Measurements from ENCODE around the gene CHRNA5.

The CHRNA5 gene

DNA sequence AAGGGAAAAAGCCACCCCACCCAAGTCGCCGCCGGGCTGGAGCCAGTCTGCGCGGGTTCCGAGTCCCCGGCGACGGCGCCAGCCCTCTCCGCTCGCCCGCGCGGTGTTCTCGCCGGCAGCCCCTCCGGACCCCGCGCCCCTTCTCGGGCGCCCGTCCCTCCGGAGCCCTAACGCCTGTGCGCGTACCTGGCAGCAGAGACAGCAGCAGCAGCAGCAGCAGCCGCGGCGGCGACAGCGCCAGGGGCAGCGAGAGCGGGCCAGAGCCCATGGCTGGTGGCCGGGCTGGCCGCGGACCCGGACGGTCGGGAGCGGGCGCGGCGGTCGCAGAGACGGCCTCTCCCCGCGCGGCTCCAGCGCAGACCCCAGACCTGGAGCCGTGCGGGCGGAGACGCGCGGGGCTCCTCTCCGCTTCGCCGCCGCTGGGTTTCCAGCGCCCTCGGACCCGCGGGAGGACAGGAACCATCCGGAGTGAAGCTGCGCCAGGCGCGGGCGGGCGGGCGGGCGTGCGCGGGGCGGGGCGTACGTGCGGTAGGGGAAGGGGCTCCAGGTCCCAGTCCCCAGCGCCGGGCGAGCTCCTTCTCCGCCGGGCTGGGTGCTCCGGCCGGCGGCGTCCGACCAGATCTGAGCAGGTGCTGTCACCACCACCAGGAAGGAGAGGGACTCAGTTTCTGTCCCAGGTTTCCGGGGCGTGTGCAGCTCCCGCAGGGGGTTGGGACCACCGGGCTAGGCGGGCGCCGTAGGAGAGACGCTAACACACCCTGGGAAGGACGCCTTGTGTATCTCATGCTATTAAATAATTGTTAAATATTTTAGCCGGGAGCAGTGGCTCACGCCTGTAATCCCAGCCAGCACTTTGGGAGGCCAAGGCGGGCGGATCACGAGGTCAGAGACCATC is 55.5 kb downstream of the CHRNA5 start, which contains the start of gene CHRNA3:
TSS of gene CHRNA3 (minus strand) at position 470 of the 895 bp plus-strand sequence. CDS start at position 268, 202 bp downstream.
- no peak for FAIRE-seq

DNA sequence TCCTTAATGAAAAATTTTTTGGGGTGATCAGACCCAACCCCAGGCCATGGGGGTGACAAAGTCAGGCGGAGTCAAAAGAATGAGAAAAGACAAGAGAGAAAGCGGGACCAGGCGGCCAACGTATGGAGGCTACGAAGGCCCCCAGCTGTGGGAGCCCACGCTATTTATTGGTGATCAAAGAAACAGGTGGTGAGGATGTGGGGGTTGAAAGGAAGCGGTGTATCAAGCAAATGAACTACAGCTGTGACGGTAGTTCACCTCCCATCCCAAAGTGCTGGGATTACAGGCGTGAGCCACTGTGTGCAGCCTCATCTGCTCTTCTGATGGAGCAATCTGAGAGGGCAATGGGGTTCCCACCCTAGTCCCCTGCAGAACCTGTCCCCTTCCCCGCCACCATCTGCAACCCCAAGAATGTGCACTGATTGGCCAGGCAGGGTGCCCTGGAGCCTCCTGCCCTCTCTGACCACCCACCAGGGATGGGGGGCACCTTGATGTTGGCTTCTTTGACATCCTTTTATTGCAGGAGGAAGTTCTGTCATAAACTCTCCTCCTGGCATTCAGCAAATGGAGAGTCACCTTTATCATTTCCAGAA is 56.6 kb downstream of the CHRNA5 start:
- FAIRE-seq, result no peak

DNA sequence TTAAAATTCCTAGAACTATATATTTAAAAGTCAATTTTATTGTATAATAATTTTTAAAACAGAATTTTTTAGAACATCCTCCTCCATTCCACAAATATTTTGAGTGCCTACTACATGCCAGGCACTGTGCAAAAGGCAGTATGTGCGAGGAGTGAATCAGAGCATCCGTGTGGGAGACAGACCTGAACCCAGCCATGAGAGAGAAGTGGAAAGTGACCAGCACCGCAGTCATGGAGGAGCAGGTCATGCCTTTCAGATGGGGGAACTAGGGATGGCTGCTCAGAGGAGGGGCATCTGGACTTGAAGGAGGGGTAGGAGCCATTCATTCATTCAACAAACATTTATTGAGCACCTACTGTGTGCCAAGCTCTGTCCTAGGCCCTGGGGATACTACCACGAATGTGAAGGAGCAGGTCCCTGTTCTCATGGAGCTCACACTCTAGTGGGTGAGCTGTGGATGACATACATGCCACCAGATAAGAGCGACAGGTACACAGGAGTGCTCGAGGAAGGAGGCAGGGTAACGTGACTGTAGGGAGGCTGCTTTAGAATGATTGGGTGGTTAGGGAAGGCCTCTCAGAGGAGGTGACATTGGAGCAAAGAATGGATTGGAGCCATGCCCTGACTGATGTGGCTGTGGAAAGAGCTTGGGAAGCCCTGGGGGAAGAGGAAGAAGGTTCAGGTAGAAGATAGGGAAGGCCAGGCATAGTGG is 58.6 kb downstream of the CHRNA5 start:
- no peak for FAIRE-seq

DNA sequence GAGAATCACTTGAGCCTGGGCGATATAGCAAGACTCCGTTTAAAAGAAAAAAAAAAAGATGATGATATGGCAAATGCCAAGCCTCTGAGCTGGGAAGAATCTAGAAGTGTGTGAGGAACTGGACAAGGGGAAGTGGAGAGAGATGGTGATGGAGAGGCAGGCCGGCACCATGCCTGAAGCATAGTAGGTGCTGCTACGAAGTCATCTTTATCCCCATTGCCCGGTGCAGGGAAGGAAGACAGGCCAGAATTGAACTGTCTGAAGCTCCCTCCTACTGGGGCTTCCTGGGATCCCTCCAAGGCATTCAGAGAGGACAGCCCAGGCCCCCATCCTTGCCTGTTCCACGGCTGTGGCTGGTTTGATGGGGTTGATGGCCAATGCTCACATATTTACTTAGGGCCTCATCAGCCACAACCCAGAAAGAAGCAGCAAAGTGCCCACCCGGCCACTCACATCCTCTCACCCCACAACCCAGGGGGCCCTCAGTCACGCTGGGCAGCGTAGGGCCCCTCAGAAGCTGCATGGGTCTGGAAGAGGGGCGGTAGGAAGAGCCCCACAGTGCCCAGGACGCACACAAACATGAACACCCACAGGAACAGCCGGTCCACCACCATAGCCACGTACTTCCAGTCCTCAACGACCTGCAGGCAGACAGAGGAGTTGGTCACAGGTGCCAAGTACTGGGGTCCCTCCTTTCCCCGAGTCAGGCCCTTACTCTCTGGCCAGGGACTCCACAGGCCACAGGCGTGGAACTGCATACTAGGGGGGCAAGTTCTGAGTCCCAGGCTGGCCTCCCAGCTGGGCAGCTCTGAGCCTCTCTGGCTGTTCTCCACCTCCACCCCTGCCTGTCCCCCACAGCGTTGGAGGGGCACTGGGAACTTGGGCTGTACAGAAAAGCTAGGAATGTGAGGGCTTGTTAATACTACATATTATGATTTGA is 59.6 kb downstream of the CHRNA5 start:
- no peak for FAIRE-seq

DNA sequence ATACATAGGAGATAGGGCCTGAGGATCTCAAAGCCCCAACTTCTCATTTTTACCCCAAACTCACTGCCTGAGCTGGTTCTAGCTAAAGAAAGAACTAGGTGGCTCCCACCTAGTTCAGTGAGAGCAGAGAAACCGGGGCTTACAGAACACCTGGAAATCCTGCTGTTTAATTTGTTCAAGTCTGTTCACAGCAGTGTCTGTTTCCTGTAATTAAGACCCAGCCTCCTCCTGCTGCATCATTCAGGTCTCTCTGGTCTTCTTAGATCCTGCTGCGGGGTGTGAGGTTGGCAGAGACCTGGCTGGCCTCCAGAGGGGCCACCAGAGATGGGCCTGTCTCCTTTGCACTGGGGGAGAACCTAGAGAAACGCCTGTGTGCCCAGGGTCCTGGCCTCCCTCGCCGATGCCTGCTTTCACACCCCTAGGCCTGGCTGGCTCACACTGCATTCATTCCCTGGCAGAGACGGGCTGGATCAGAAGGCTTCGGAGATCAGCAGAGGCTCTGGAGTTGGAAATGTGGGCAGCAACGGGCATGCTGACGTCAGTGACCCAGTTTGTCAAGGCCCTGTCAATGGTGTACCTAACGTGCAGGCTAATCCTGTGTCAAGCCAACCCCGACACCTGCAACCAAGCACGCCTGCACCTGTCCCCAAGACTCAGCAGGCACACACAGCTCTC is 60.4 kb downstream of the CHRNA5 start:
- no peak for FAIRE-seq

DNA sequence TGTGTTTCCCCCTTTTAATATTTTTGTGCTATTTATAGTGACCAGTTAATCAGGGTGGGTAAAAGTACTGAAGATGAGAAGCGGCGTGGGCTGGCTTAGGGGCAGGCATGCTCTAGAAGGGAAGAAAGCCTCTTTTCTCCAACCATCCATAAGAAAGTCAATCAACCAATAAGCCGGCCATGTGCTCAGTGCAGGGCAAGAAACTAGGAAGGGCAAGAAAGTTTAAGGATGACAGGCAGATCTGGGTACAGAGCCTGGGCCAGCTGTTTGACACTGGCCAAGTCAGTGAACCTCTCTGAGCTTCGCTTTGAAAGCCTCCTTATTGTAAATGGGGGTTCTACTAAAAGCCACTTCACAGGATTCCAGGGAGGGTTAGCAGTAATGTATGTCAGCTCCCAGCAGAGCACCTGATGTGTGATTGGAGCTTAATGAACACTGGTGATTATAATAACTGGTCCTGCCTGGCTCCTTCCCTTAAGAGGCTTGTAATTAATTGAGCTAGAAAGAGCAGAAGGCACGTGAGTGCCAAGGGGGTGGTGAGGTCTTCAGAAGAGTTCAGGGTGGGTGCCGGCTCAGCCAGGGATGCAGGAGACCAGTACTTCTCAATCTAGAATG is 61.2 kb downstream of the CHRNA5 start:
- no peak for FAIRE-seq

DNA sequence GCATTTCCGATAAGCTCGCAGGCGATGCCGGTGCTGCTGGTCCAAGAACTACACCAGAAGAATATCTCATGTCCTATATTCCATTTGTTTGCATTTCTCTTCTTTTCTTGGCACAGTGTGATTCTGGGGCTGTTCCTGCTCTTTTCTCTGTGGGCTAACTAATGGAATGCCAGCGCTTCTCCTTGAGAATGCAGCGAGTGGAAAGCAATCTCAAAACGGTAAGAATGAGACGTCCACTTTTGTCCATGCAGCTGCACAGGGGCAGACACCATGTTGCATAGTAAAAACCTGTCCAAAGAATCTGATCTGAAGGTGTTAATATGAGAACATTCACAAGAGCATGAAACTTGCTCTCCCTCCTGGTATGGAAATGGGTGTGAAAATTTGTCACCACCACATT is 62.0 kb downstream of the CHRNA5 start:
- no peak for FAIRE-seq

DNA sequence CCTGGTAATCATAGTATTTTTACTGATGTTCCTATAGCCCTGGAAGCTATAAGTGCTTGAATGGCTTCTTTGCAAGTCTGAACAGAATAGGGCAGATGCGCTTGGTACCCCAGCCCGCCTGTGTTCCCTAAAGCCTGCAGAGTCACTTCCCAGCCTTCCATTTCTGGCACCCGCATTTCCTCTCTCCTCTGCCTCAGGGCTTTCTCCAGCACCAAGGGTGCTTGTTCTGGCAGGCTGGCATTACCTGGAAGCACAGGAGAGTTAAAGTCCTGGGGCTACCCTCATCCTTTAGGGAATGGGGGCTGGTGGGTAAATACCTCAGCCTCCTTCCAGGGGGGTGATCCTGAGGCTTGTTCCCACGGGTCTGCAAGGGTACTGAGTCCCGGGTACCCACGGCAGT is 62.9 kb downstream of the CHRNA5 start:
- no peak for FAIRE-seq

DNA sequence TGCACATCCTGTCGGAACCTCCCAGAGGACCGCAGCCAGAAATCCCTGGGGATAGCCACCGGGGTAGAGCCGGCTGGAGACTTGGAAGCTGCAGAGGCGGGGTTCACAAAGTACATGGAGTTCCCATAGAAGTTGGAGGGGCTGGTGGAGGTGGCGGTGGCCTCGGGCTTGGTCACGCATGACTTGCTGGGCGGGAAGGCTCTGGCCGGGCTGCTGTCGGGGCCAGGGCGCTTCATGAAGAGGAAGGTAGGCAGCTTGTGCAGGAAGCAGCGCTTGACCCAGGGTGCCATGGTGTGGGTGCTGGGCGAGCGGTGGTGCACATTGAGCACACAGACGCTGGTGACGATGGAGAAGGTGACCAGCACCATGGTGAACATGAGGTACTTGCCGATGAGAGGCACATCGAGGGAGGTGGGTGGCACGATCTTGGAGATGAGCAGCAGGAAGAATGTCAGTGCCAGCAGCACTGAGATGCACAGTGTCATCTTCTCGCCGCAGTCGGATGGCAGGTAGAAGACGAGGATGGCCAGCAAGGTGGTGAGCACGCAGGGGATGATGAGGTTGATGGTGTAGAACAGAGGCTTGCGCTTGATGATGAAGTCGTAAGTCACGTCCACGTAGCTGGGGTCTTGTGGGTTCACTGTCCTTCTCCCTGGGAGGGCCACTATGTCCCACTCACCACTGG is 63.9 kb downstream of the CHRNA5 start:
- FAIRE-seq, result no peak

DNA sequence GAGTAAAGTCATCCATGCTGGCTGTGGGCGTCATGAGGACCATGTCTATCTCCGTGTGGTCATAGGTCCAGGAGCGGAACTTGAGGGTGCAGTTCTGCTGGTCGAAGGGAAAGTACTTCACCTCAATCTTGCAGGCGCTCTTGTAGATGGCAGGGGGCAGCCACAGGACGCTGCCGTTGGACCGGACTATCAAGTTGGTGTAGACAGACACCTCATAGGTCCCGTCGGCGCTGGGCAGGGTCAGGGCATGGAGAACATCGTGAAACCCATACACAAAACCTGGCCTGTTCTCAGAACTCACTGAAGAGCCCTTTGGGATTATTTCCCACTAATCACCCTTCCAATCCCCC is 64.4 kb downstream of the CHRNA5 start:
- FAIRE-seq, result no peak

DNA sequence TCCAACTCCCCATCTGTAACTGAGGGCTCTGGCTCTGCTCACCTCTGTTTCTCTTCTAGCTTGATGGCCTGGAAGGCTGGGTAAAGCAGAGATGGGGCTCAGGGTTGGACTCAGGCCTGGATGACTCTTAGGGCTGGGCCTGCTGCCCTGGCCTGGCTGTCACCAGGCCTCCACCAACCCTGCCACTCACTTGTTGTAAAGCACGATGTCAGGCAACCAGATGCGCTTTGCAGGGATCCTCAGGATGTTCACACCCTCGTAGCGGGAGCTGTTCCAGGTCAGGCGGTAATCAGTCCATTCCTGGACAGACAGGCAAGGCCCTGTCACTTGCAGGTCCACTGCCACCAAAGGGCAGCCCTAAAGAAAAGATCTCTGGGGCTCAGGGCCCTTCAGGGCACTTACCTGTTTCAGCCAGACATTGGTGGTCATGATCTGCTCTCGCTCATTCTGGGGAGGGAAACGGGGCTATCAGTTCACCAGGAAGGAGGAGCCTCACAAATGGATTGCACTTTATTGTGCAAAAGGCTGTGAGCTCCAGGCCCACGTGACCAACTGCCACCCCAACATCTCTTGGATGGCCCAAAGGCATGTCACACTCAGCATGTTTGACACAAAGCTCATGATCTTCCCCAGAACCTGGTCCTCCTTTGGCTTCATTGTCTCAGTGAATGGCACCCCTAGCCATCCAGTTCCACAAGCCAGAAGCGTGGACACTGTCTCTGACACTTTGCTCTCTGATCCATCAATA is 65.7 kb downstream of the CHRNA5 start:
- FAIRE-seq, result no peak

DNA sequence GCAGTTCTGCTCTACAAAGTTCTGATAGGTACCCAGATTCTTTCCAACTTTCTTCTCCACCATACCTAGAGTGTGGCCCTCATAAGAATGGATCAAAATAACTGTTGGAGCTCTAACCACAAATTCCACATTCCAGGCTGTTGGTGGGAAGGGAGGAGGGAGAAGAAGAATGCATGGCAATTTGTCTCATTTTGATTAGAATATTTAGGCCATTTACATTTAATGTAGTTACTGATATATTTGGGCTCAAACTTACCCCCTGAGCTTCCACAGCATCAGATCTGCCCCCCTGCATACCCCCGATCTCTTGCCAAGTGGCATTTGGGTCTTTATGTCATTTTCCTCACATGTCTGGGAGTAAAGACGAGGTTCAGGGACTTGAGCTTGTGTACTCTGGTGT is 68.0 kb downstream of the CHRNA5 start:
- FAIRE-seq, result no peak

DNA sequence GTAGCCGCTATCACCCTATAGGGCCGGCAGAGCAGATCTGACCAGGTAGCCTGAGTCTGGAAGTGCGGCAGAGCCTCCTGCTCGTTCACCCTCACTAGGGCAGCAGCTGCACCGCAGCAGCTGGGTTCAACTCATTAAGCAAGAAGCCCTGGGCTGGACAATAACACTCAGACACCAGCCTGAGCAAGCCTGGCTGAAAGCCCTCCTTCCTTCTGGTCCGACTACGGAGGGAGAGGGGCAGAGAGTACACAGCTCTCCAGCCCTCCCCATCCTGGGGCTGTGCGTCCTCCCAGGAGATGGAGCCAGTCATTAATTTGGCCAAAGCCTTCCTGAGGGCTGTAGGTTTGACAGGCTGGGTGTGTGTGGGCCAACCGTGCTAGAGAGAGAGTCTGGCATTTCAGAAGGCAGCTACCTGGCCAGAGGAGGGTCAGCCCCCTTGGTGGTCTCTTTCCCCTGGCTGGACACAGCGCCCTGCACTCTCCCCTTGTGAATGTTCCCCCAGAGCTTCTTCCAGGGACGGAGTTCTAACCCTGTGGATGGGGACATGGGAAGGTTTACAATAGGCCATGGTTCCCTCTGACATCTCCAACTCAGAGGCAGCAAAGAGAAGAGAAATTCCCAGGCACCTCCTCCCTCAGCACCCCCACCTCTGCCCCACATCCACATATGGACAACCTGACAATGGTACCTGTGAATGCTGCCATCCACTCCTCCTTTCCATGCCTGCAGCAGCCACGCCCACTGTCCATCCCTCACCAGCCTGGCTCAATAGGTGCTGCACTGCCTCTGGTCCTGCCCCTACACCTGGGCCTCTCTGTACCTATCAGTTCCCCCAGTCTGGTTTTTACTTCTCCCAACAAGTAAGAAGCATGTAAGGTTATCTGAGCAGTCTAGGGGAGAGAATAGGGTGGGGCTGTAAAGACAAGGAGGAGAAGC is 69.2 kb downstream of the CHRNA5 start:
- FAIRE-seq, result no peak

DNA sequence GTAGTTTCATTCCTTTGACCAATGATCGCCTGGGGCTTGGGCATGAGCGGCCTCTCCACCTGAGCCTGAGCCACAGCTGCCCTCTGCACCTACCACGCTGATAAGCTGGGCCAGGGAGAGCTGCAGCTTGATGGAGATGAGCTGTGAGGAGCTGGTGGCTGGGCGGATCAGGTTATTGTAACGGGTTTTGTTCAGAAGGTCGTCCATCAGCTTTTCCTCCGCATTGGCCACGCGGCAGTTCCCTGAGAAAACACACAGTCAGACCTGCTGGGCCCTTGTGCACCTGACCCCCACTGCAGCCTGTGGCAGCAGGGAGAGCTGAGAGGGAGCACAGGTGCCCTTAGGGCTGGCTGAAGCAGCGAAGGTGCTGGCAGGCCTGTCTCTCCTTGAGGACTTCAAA is 70.0 kb downstream of the CHRNA5 start:
- no peak for FAIRE-seq

DNA sequence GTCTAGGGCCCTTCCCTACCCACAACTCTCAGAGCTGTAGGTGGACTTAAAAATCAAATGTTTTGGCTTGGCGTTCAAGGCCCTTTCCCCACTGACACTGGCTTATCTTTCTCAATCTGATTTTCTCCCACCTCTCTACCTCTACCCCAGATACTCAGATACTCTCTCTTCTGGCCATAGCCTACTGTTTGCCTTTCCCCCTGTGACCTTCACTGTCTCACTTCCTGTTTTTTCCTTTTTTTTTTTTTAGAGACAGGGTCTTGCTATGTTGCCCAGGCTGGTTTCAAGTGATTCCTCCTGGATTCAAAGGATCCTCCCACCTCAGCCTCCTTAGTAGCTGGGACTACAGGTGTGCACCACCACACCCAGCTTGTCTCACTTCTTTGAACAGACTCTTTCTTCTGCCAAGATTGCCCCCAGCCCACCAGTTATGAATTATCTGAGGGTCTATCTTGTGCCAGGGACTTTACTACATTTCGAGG is 71.1 kb downstream of the CHRNA5 start:
- FAIRE-seq, result no peak

DNA sequence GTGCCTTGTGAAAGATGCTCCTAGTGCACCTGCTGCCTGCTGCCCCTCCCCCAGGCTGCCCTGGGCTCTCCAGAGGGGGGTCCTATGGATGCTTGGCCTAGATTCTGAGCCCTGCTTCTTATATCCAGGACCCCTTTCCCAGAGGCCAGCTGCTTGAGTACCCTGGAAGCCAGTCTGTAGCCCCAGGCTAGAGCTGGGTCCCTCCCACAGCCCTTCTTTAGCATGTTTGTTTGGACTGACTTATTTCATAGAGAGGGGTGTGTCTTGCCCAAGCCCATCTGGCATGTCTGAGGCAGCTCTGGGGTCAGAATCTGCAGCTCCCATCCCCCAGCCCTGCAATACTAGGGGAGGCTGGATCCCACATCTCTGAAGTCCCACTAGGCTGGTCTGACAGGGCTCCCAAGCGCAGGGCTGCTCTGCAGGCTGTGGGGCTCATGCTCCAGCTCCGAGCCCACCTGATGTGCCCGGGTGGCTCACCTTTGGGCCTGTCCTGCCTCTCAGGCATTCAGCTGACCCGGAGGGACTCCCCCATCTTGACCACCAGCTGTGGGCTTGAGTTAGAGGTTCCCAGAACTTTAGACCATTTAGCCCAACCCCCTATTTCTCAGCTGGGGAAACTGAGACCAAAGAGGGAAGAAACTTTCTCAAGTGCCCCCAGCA is 72.6 kb downstream of the CHRNA5 start:
- no peak for FAIRE-seq

DNA sequence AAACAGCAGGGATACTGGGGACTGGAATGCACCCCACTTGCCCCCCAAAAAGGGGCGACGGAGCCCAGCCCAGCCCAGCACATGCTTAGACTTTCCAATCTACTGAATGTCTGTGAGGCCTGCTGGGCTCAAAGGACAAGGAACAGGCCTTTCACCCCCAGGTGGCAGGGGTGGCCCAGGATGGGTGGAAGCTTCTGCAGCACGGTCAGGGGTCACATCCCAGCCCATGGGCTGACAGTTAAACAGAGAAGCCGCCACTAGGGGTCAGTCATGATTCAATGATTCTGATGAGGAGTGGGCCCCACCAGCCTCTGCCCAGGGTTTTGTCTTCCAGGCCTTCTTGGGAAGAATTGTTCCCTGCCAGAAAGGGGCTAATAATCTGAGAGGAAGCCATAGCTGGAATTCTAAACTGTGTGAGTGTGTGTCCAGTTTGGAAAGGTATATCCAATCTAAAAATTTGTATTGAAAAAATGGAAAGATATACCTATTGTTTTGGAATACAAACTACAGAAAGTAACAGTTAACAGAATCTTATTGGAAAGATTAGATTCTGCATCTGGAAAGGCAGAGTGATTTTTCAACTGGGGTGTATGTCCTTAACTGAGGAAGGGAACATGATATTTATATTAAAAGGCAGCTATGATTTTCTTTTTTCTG is 73.5 kb downstream of the CHRNA5 start:
- FAIRE-seq, result no peak
